KOPT-K1 (cell line): ENCODE results near the gene BUD31.

Experiments
- H3K27ac ChIP-seq: fragments of 200-600 bp; sonication (generic); 2 replicates; pipeline ENCODE4 v1.5.1; 2016; ENCODE audit warnings: antibody characterized with exemption, mild to moderate bottlenecking, low read depth, low read length; ENCODE audit not compliant: poor library complexity, severe bottlenecking
- H3K36me3 ChIP-seq: fragments of 200-600 bp; sonication (generic); 2 replicates; pipeline ENCODE4 v1.5.1; 2017; ENCODE audit warnings: antibody characterized with exemption, mild to moderate bottlenecking, low read length, moderate library complexity; ENCODE audit not compliant: insufficient read depth
- H3K9me3 ChIP-seq: fragments of 200-600 bp; sonication (generic); 2 replicates; pipeline ENCODE4 v1.5.1; 2017; ENCODE audit warnings: antibody characterized with exemption, low read length, mild to moderate bottlenecking; ENCODE audit not compliant: insufficient read depth, poor library complexity, severe bottlenecking

The BUD31 gene

DNA sequence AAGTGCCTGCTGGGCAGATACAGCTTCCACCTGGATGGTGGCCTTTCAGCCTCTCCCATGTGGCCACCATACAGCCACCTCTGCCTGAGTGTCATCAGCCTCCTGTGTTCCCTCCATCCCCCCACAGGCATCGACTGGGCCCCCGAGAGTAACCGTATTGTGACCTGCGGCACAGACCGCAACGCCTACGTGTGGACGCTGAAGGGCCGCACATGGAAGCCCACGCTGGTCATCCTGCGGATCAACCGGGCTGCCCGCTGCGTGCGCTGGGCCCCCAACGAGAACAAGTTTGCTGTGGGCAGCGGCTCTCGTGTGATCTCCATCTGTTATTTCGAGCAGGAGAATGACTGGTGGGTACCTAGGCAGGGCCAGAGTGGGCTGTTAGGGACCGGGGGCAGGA lies 20.9 kb upstream of the BUD31 start:
- Histone ChIP-seq H3K9me3 (no peaks in the 10 kb centered on the region), H3K27ac (no peak overlapping the region), H3K36me3 (peaks cover 94% of the 10 kb centered on the region)

DNA sequence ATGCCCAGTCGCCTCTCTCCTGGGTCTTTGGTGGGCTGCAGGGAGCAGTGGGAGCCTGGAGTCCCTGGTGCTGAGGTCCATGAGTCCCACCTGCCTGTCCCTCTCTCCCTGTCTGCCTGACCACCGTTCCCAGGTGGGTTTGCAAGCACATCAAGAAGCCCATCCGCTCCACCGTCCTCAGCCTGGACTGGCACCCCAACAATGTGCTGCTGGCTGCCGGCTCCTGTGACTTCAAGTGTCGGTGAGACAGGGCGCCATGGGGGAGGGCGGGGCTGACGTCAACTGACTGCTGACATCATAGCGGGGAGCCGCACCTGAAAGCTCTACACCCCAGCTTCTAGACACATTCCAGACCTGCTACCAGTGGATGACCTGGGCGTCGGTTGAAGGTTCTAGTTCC lies 19.0 kb upstream of the BUD31 start:
- Histone ChIP-seq H3K27ac (no peak overlapping the region), H3K9me3 (no peaks in the 10 kb centered on the region), H3K36me3 (peaks cover 95% of the 10 kb centered on the region)

DNA sequence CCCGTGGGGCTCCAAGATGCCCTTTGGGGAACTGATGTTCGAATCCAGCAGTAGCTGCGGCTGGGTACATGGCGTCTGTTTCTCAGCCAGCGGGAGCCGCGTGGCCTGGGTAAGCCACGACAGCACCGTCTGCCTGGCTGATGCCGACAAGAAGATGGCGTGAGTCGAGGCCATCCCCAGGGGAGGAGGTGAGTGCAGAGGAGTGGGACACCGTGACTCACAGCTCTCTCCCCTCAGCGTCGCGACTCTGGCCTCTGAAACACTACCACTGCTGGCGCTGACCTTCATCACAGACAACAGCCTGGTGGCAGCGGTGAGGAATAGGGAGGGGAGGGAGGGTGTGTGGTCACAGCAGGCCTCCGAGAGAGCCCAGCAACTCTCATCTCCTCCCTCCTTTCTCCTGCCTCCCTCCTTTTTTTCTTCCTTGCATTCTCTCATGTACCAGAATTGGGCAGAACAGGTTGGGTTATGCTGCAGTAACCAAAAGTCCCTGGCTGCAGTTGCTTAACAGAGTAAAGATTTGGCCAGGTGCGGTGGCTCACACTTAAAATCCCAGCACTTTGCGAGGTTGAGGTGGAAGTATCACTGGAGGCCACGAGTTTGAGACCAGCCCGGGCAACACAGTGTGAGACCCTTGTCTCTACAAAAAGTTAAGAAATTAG lies 17.7 kb upstream of the BUD31 start:
- Histone ChIP-seq H3K27ac (no peak overlapping the region), H3K9me3 (no peaks in the 10 kb centered on the region), H3K36me3 (peaks cover 98% of the 10 kb centered on the region)

- H3K36me3 ChIP-seq: peaks cover 98% of the 10 kb centered on the region
Measured at GRCh38 chr7:99392046-99392445, 16.7 kb upstream of the BUD31 start.

GRCh38 chr7:99392659-99393354 lies 16.0 kb upstream of the BUD31 start:
- Histone ChIP-seq H3K36me3 (peaks cover 98% of the 10 kb centered on the region), H3K9me3 (no peaks in the 10 kb centered on the region), H3K27ac (no peak overlapping the region)

More at GRCh38 chr7:99392046-99392445, 16.7 kb upstream of the BUD31 start:
- H3K9me3 ChIP-seq: no peaks in the 10 kb centered on the region
- no peak overlapping the region for H3K27ac ChIP-seq

DNA sequence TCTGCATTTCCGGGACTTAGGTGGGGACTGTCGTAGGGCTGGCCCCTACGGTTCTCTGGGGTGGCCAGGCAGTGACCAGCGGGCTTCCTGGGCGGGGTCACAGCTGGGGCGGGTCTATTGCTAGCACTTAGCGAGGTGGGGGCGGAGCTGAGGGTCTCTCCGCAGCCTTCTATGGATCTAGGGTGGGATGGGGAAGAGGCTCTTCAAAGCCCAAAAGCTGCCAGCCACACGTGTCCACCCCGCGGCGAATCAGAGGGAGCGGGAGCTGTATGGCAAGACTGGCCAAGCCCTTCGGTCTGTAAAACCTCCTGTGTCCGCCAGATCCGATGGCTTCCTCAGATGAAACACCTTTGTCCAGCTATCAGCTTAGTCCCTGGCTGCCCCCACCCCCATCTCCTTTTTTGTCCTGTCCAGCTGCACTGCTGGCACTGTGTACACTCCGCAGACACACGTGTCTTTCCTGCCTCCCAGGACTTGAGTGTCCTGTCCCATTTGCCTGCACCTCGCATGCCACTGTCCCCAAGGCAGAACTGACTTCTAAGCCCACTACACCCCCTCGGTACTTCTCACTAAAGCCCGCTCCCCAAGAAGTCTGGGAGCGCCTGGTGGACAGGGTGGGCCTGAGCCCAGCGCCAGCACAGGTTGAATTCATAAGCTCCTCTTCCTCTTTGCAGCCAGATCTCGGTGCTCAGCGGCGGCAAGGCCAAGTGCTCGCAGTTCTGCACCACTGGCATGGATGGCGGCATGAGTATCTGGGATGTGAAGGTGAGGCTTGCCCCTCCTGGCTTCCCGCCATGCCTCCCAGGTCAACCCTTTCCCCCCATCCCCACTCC lies 15.2 kb upstream of the BUD31 start:
- H3K27ac ChIP-seq: no peak overlapping the region
- no peaks in the 10 kb centered on the region for H3K9me3 ChIP-seq
- peaks cover 98% of the 10 kb centered on the region for H3K36me3 ChIP-seq

GRCh38 chr7:99394188-99394502 lies 14.6 kb upstream of the BUD31 start:
- Histone ChIP-seq H3K27ac (no peak overlapping the region), H3K9me3 (no peaks in the 10 kb centered on the region), H3K36me3 (peaks cover 100% of the 10 kb centered on the region)

DNA sequence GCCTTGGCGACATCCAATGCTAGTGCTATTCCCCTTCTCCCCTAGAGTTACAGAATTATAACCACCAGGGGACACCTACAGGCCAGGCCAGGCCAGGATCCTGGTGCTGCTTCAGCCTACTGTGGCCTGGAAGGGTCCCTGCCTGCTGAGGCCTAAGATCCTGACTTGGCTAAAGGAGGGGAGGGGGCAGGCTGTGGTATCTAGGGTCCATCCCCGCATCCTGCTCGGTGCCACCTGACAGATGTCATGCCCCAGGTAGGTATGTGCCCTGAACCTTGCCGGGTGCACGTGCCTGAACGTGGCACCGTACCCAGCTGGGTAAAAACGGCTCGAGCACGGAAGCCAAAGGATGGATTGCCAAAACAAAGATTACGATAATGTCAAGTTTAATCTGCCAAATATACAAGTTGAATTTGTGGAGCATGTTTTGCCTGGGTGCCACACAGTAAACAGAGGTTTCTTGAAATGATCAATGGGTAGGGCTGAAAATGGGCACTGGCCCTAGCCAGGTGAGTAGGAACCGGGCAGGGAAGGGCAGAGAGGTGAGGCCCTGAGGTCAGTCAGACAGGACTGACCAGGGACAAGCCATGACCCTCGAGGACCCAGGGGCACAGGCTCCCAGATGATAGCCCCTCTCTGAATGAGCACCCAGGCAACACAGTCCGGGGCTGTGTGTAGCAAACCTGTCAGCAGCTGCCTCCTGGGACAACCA lies 13.0 kb upstream of the BUD31 start:
- peaks cover 100% of the 10 kb centered on the region for H3K36me3 ChIP-seq
- no peaks in the 10 kb centered on the region for H3K9me3 ChIP-seq
- H3K27ac ChIP-seq: no peak overlapping the region

- no peak overlapping the region for H3K27ac ChIP-seq
- peaks cover 100% of the 10 kb centered on the region for H3K36me3 ChIP-seq
- no peaks in the 10 kb centered on the region for H3K9me3 ChIP-seq
Measured at GRCh38 chr7:99396418-99397296, 12.1 kb upstream of the BUD31 start.

DNA sequence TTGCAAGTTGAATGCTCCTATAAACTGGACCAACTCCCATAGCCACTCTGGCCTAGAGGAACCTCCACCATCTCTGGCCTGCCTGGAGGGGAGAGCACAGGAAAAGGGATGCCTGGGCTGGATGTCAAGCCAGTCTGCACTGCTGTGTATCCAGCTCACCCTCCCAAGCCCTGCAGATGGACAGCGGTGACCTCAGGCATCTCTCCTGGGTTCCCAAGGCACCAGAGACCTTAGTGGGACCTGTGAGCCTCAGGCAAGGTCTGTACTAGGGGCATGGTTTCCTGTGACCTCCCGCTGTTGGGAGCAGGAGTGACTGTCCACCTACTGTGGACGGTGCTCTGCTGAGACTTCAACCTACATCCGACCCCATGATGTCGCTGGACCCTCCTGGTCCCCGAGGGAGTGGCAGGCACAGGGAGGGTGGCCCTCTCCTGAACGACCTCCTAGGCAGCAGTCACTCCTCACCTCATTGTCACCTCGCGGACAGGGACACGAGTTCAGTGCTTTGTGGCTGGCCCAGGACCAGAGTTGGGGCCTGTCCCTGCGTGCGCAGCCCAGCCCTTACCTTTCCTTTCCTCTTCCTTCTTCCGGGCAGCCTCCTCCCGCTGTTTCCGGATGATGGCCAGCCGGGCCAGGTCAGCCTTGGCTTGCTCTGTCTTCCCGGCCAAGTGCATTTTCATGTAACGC lies 11.3 kb upstream of the BUD31 start:
- peaks cover 100% of the 10 kb centered on the region for H3K36me3 ChIP-seq
- H3K27ac ChIP-seq: no peak overlapping the region

DNA sequence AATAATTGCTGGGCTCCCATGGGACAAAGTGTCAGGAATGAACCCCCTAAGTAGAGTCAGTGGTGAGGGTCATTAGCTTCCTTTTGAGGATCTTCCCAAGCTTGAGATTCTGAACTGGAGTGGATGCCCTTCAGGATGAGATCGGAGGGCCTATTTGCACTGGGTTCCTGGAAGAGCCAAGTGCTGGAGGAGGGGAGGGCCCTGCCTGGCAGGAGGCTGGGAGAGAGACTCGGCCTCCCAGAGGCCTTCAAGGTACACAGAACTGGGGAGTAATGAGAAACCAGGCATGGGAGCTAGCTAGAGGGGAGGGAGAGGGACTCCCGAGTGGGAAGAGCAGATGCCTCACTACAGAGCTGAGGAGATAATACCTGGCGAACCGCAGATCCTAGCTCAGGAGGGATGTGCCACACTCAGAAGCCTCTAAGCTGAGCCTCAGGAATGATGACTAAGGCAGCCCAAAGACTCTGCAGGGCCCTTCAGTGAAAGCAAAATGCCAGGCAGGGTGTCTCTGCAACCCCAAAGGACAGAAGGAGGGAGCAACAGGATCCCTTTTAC lies 9.8 kb upstream of the BUD31 start:
- Histone ChIP-seq H3K36me3 (peaks cover 100% of the 10 kb centered on the region), H3K27ac (no peak overlapping the region)

More for the DNA sequence above, 11.3 kb upstream of the BUD31 start:
- H3K9me3 ChIP-seq: no peaks in the 10 kb centered on the region

DNA sequence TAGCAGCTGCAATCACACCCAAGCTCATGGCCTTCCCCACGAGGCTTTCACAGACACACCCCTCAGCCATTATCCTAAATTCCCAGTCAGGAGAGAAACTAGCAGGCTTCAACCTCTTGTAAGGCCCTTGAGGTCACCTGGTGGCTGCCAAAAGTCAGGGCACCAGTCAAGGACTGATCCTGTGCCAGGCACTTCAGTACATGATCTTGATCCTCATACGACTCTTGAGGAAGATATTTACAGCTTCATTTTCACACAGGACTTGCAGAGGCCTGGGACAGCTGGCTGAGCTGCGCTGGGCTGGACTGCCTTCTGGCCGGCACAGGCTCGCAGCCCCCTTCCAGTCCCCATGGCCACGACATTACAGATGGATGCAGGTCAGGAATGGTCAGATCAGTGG lies 9.2 kb upstream of the BUD31 start:
- Histone ChIP-seq H3K9me3 (no peaks in the 10 kb centered on the region), H3K36me3 (peaks cover 100% of the 10 kb centered on the region), H3K27ac (no peak overlapping the region)

More for the DNA sequence above, 9.8 kb upstream of the BUD31 start:
- H3K9me3 ChIP-seq: no peaks in the 10 kb centered on the region

DNA sequence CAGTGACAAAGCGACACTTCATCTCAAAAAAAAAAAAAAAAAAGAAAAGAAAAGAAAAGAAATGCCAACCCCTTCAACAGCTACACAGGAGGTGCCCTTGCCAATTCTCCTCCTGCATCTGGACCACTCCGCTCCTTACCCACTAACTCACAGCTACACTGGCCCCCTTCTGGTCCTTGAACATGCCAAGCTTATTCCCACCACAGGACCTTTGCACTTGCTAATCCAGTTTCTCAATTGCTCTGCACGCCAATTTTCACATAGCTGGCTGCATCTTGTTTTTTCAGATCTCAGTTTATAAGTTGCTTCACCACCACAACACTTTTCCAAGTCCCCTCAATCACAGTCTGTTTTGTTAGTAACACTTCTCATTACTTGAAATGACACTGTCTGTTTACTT lies 5.9 kb upstream of the BUD31 start:
- Histone ChIP-seq H3K9me3 (no peaks in the 10 kb centered on the region), H3K27ac (no peak overlapping the region), H3K36me3 (peaks cover 81% of the 10 kb centered on the region)
